Daoy (cell line): Measurements from ENCODE around the gene LMBRD1. TPM values are rescaled to one million over a fixed set of nuclear protein-coding genes. Genes with fewer than 3 reads are reported as not detected.
A peak's percentile ranks its signal among the peaks of the same experiment; 100 is the strongest.
"Not testable (repeated sequence)": the region's sequence is repeated elsewhere in the genome, so short reads cannot be mapped to it uniquely, and the experiment has no call there.

ENCODE experiments used
- DNase-seq: peaks from one replicate; pipeline ENCODE4 v3.0.0-alpha.2; 2015; ENCODE audit warnings: low read depth
- total RNA-seq: library from RNA; depleted of rRNA; stranded (reverse); fragments of >200 nt; shearing (Covaris generic); gene quantifications from 2 replicates; pipeline ENCODE4 v1.2.3, GENCODE V29; 2014; rRNA removed

LMBRD1 gene
- total RNA-seq: 12.0 and 15.5 TPM in 2 replicates

DNA sequence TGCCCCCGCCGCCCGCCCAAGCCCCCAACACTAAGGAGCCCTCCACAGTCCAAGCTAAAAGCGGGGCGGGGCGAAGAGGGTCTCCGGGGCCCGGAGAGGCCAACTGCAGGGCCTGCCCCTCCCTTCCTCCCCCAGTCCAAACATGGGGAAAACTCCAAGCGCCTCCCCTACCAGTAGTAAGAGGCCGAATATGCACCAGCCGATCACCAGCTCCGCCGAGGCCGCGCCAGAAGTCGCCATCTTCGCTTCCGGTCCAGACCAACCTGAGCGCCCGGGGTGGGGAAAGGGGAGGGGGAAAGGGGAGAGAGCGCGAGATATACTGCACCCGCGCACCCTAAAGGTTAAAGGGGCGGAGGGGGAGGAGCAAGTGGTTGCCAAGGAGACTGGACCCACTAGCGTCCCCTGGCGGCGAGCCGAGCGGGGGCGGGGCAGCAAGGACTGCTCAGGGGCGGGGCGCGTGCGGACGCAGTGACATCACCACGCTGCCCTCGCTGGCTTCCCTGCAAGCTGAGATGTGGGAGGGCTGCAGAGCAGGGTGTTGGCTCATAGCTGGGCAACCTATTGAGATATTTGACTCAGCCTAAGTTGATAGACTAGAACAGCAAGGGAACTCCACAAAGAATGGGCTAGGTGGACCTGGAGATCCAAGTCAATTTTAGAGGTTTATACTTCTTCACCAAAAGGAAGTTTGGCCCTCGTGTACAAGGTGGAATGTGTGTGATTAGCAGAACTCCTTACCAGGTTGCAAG, at the start of gene LMBRD1:
Gene LMBRD1 (minus strand): TSS at position 369 of the 749 bp plus-strand sequence. CDS start 129 bp downstream, at position 240.
- peak; percentile 98 for DNase-seq

DNA sequence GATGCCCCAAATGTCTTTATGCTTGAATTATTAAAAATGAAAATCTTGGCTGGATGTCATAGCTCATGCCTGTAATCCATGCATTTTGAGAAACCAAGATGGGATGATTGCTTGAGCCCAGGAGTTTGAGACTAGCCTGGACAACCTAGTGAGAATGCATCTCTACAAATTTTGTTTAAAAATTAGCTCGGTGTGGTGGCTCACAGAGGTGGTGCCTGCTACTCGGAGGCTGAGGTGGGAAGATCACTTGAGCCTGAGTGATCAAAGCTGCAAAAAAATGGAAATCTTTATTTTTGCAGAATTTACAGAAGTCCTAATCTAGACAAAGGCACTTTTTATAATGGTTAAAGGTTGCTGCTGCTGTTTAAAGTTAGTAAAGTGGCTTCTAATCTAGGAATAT, 49.5 kb upstream of the LMBRD1 start:
- no peak for DNase-seq

DNA sequence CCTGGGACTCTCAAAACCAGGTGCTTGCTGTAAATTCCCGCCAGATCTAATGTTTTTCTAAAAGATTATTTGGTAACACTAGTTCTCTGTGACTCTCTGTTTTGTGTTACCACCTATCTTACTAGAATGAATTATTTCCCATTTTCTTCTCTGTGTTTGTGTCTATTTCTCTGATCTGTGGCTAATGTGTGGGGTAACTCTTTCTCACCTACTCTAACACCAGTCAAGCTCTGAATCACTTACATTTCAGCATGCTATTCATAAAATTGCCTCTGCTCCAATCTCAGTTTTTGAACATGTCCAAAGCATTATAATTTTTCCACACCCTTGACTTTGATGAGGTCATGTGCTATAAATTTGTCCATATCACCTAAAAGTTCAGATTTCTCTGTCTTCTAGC, 46.4 kb upstream of the LMBRD1 start:
- DNase-seq: no peak

DNA sequence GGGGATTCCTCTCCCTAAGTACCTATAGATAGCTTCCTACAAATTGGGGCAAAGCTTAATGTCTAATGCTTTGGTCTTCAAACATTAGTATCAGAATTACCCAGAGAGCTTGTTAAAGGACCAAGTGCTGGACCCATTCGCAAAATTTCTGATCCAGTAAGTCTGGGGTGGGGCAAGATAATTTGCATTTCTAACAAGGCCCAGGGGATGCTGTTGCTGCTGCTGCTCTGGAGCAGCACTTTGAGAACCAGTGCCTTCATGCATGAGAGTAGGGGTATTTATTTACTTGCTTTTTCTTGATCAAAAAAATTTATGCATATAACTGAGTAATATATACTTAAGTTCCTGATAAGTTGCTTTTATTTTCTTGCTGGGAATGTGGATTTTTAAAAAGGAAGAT, 45.1 kb upstream of the LMBRD1 start:
- no peak for DNase-seq

DNA sequence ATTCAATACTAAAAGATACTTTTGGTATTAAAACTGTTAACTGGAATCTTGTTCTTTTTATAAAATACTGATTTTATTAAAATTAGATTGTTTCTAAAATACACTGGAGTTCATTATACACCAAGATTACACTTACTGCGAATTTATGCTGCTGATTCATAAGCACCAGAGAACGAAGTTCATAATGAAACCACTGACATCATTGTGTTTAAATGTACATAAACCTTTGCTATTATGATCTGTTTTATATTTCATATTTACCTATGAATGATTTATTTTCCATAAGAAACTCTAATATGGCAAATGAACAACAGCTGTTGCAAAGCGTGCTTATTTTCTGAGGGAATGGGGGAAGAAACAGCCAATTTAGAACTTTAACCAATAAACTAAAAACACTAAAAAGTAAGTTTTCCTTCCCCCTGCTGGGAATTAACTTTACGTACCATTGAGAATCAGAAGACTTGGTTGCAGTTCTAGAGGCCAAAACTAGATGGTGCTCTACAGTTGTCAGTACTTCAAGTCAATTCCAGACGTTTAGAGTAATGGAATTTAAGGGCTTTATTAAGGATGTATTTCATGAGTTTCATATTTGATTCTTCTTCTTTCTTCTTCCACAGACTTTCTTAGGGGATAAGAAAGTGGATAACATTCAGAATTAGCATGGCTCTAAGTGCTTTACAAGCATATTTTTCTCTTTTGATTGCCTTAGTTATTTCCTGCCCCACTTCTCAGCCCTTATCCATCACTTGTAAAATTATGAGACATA, 38.8 kb upstream of the LMBRD1 start:
- peak; percentile 48 for DNase-seq

DNA sequence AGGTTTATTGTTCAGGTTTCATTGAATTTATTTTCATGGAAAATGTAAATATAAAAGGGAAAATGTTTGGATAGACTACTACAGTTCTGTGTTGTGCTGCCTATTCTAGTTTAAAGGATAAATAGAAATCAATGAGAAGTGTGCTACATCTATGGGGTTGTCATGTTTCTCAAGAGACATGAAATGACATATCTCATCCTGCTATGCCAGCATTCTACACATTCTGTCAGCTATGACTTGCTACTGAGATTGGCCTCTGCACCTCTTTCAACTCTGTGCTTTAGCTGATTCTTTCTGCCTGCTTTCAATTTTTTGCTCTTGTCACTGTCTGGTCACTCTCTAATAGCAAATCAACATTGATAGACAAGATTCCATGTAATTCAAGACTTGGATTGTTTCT, 35.7 kb upstream of the LMBRD1 start:
- DNase-seq: no peak

DNA sequence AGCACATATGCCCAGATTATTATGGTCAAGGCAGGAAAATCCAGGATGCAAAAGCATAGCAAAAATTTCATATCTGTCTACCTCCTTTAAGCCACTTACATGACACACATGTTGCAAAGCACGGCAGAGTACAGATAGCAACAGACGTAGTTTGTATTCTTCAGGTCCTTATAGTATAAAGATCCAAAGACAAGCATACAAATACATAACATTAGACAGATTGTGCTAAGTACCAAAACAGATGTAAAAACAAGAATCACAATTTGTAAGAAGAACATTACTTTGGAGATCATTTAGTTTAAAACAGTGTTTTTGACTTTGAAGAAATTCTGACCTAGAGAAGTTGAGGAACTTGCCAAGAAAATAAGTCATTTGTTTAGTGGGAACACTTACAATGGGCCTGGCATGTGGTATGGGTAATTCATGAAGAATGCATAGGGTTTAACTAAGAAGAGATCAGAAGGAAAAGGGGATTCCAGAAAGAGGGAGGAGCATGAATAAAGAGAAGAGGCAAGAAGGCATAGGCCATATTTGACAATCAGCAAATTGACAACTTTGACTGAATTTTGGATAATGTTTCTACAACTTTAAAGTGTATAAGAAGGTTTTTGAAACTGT, 30.6 kb upstream of the LMBRD1 start:
- no peak for DNase-seq

DNA sequence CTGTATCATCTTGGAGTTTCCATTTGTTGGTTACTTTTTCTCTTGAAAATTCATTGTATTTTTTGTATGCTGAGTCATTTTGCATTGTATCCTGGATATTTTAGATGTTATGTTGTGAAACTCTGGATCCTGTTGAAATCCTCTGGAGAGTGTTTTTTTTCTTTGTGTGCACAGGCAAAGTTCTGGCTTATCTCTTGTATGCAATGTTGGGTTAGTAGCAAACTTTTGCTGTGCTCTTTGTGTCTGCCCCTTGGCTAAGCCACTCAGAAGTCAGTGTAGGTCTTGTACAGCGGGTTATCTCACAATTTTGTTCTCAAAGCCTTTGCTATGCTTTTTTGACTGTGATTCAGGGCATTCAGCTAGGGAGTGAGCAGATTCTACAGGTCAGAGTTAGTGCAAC, 29.1 kb upstream of the LMBRD1 start:
- no peak for DNase-seq

DNA sequence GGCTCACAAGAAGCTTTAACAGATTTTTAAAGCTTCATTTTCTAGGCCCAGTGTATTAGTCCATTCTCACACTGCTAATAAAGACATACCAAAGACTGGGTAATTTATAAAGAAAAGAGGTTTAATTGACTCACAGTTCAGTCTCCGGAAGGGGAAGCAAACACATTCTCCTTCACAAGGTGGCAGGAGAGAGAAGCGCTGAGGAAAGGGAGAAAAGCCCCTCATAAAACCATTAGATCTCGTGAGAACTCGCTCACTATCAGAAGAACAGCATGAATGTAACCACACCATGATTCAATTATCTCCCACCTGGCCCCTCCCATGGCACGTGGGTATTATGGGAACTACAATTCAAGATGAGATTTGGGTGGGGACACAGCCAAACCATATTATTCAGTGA, 27.5 kb upstream of the LMBRD1 start:
- not testable (repeated sequence) for DNase-seq

DNA sequence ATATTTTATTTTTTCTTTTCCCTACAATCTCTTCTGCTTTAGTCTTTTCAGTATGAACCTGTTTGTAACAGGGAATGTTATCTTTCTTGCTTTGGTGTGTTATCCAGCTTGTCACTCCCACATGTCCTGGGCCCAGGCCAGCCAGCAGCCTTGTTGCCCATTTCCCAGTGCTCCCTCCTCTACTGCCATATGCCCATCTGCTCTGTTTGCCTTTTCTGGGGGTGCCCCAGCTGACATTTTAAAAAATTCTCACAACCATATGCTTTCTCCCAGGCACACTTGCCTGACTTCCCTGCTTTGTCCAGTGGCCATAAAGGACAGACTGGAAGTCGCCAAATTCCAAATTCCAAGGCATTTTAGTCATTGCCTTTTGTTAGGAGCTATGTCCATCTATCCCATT, 23.6 kb upstream of the LMBRD1 start:
- DNase-seq: no peak

DNA sequence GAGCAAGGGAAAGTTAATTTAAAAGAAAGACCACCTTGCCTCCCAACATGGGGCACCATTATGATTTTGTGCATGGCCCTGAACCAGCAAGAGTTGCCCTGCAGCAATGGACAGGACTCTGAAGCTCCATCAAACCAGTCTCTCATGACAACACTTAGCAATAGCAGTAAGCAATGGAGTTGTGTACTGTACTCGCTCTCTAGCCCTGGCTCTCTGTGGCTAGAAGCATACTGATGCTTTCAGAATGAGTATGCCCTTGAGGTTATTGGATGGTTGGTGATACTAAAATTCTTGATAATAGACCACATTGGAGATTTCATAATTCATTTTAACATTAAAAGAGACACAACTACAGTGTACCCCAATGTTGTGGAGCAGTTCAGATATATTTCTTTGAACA, 23.2 kb upstream of the LMBRD1 start:
- DNase-seq: no peak

DNA sequence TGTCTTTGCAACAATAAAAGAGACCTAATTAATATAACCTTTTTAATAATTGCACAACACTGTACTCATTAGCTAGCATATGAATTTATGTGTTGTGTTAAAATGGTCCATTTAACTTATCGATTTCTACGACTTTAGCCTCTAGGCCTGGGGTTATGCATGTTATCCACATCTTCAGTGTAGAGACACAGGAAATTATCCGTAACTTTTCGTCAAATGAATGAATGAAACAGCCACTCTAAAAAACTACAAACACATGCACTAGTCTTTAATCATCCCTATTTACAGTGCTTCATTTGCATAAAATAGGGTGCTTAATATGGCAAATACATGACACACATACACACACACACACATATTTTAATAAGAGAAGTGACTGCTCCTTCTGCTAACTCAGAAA, 22.3 kb upstream of the LMBRD1 start:
- no peak for DNase-seq

DNA sequence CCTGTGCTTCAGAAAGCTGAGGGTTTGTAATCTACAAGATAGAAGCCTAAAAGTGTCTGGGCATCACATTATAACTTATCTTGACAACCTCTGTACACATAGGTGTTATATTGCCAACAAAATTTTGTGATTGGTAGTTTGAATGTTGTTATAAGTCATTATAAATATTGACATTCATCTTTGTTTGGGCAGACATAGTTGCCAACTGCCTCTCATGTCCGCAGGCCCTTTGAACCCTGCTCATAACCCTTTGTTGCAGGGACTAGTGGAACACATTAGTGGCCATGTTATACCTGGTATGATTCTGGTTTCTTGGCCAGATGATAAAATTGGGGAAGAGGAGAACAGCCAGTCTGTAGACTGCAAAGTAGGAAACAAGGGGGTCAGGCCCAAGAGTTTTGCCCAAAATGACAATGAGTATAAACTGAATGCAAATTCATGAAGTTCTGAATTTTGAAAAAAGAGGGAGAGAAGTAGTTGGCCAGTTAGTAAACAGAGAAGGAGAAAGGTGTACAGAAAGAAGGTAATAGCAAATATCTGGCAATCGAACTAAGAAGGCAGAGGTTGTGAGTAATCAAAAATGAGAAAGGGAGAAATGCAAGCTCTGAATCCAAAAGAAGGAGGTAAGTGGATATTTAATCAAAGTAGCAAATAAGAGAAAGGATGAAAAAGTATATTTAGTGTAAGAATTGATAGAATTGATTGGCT, 21.6 kb upstream of the LMBRD1 start:
- DNase-seq: no peak

DNA sequence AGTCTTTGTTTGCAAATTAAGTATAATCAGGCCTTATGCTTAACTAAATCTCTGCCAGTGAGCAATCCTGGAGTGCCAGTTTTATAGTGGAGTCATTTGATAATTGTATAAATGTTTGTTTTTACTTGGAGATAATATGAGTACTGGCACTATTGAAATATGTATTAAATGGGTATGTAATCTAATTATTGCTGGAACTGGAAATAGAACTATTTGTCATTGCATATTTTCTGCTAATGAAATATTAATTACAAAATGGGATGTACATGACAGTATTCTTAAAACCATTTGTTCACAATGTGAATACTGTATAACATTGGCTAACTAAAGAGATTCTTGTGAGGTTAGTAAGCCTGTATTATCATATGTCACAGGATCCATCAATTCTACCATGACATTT, 20.5 kb upstream of the LMBRD1 start:
- no peak for DNase-seq

DNA sequence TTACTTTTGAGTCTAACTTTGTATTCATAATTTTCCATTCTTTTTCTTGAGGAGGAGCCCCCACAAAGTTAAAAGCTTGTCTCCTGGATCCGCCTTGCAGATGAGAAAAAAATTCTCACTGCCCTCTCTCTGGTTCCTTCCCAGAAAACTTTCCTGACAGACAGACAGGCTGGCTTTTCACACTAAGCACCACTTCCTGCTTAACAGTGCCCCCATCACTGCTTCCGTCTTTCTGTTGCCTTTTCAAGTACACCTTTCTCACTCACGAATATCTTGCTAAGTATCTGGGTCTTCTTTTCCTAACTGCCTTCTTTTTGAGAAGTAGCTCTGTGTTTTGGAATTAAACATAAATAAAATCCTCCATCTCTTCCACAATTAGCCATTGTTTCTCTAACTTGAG, 19.8 kb upstream of the LMBRD1 start:
- DNase-seq: peak; percentile 9

DNA sequence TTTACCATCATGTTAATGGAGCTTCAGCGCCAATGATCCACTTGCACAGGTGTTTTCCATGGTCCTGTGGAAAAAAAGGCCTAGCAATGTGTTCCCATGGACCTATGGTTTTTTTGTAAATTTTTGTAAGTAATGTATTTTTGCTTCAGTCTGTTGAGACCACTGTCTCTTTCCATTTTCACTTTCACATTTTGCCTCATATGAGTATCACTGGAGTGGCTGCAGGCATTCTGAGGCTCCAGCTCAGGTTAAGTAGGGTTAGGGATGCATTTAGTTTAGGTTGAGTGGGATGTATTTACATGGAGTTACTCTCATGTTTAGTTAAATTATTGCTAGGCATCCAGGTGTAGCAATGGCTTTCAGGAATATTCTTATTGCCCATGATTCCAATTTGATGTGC, 19.2 kb upstream of the LMBRD1 start:
- DNase-seq: no peak

DNA sequence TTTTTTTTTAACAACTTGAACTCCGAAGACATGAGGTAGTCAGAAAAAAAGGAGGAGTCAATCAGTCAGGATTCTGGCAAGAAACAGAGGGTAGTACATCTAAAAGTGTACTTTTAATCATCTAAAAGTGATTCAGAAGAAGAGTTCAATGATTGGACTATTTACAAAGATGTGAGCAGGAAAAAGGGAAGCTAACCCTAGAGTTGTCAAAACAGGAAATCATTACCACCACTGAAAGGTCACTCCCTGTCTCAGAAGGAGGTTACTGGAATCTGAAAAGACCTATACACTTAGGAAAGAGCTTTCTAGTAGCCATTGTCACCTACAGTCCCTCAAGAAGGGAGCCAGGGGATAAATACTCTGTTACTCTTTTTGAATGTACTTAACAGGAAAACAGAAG, 16.7 kb upstream of the LMBRD1 start:
- DNase-seq: no peak

DNA sequence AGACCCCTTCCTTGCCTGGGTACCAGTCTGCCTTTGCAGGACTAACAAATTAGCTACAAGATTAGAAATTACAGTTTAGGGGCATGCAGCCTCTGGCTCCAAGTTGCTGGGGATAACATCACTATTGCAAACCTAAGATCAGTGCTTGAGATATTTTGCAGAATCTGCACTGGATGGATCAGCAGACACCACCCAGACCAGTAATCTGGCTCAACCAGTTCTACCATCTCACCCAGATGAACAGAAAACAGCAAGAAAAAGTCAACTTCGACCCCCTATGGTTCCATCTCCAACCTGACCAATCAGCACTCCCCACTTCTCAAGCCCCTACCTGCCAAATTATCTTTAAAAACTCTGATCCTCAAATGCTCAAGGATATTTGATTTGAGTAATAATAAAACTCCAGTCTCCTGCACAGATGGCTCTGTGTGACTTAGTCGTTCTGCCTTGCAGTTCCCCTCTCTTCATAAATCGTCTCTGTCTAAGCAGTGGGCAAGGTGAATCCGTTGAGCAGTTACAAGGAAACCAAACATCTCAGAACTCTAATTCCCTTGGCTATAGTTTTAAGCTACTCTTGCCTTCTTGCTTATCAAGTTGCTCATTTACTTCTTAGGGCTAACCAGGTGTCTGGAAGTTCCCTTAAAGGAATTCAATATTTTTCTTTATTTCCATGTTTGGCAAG, 16.1 kb upstream of the LMBRD1 start:
- no peak for DNase-seq

DNA sequence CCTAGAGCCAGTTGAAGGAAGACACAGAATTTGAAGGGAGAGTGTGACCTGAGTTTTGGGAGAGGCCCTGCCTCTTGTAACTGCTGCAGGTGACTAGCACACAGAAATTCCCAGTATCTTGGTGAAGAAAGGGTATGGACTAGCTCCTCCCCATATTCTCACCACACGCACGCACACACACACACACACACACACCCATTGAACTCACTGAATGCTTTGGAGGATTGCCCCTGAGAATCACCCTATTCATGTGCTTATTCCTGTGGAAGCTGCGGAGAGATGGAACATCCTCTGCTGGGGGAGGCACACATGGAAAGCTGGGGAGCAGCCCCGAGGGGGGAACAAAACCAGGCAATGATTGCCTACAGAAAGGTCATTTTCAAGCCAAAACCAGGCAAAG, 6.2 kb upstream of the LMBRD1 start:
- DNase-seq: no peak

DNA sequence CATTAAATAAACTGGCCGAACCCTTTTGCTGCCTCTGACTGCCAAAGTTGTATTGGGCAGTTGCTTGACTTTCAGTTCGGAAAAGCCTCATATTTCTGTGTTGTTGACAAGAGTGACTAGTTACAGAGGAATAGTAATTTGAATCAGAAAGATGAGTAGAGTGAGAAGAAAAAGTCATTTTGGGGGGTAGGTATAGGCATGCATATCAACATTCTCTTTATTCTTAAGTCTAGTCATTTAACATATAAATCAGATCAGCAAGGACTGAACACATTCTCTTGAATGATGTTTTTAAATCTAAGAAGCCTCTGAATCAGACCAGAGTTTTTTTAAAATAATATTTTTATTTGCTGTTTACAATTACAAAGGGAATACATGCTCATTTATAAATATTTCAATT, 4.9 kb upstream of the LMBRD1 start:
- no peak for DNase-seq

DNA sequence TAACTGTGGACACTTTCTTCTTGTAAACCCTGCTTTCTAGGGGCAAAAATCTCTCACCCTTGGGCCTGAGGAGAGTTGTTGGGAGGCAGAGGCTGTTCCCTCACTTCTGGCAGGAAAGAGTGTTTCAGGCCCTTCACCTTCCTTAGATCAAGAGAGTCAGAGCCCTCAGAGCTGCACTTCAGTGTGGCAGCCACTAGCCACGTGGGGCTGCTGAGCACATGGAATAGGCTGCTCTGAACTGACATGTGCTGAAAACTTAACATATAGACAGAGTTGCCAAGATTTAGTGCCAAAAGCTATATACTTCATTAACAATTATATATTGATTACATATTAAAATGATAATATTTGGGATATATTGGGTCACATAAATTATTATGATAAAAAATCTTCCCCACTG, 4.4 kb upstream of the LMBRD1 start:
- DNase-seq: no peak

DNA sequence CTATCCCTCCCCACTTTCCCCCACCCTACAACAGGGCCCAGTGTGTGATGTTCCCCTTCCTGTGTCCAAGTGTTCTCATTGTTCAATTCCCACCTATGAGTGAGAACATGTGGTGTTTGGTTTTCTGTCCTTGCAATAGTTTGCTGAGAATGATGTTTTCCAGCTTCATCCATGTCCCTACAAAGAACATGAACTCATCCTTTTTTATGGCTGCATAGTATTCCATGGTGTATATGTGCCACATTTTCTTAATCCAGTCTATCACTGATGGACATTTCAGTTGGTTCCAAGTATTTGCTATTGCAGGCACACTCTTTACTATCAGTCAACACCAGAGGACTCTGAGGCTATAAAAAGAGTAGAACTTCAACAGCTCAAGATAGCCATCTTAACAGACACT, 2.0 kb upstream of the LMBRD1 start:
- not testable (repeated sequence) for DNase-seq
